PFSK-1 (cell line): ENCODE data around the gene KMT2D.

Source experiments
- POLR2AphosphoS5 ChIP-seq: IDR thresholded peaks from 2 replicates; pipeline ENCODE4 v1.6.1; 2012; ENCODE audit warnings: low read depth, mild to moderate bottlenecking, control low read depth, low read length, moderate library complexity
- REST ChIP-seq, 2 experiments: IDR thresholded peaks; 2 replicates each; pipeline versions ENCODE4 v1.6.1 to v1.8.0; 2011 to 2012; ENCODE audit warnings: low read depth in 2 of 2, low read length in 2 of 2, control low read depth in 1 of 2, inconsistent platforms in 1 of 2, mild to moderate bottlenecking in 1 of 2, moderate library complexity in 1 of 2; ENCODE audit not compliant: insufficient read depth in 1 of 2
- SIN3A ChIP-seq: IDR thresholded peaks from 2 replicates; pipeline ENCODE4 v1.6.1; 2012; ENCODE audit warnings: mild to moderate bottlenecking, low read length, moderate library complexity, borderline replicate concordance; ENCODE audit not compliant: insufficient read depth
- TAF1 ChIP-seq: IDR thresholded peaks from 2 replicates; pipeline ENCODE4 v1.6.1; 2012; ENCODE audit warnings: low read length, control low read depth, borderline replicate concordance; ENCODE audit not compliant: insufficient read depth

GRCh38 chr12:49094975-49095365 is 34.4 kb upstream of the KMT2D start:
- TF ChIP-seq TAF1 (no peak), POLR2AphosphoS5 (no peak), SIN3A (no peak), REST (IDR thresholded peaks at IDR 0.05; ENCODE audit: insufficient read depth in 1 of 2, low read depth in 2 of 2, low read length in 2 of 2) (no peak)
